Measurements from ENCODE around the gene ACVRL1.
"Not testable (repeated sequence)": the region's sequence is repeated elsewhere in the genome, so short reads cannot be mapped to it uniquely, and the experiment has no call there.

Gene ACVRL1

GRCh38 chr12:51874486-51874885, 32.8 kb upstream of the ACVRL1 start:
- no peak for DNase-seq

DNA sequence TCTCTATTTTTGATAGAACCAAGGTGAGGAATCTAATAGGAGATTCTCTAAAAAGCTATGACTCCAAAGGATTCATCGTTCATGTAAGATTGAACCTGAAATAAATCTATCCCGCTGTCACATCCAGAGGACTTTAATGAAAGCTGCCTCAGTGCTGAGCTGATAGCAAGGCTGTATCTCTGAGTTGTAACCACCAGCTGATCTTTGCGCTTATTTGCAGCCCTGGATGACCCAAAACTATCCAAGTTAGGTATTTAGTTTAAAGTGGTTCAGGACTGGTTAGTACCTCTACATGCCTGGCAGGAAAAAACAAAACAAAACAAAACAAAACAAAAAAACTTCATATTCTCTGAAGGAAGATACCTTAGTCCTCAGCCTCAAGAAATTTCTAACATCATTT, 28.2 kb upstream of the ACVRL1 start:
- DNase-seq, result no peak

- no peak for DNase-seq
Observed at GRCh38 chr12:51883295-51883694, 24.0 kb upstream of the ACVRL1 start.

DNA sequence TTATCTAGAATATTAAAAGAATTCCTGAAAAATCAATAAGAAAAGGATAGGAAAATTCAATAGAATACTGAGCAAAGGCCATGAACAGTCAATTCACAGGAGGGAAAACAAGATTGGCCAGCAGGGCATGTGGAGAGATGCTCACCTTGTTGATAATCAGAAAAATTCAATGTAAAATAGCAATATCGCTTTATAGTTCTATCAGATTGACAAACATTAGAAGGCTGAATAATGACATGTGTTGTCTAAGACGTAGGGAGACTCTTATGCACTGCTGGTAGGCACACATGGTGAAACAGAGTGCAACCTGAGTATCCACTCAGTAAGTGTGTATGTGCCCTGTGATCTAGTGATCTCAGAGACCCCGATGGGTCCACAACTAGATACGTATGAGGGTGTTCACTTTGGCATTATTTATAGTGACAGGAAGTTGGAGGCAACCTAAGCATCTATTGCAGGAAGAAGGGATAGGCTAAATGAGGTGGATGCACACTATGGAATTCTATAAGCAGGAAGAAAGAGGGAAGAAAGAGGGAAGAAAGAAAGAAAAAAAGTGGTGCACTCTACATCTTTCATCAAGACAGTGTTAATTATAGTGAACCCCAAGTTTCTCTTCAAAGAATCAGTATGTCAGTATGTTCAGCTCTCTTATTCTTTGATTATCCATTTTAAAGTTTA, 23.2 kb upstream of the ACVRL1 start:
- DNase-seq, result no peak

DNA sequence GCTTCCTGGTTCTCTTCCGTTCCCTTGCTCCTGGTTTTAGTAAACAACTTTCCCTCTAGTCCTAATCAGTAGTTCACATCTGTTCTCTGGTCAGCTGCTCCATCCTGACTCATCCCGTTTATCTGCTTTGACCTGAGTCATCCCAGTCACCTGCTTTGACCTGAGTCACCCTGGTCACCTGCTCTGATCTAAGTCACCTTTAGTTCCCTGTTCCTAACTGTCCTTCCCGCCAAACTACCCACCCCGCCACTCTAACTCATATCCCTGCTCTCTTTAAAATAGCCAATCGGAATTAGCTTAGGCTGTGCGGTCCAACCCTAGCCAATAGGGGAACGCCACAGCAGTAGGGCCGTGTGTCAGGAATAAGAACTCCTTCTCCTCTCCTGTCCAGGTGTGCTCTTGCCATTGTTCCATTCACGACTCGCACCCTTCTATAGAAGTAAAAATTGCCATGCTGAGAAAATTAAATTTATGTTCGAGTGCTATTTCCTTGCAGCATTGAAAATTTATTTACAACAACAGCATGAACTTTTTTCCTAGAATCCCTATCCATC, 22.6 kb upstream of the ACVRL1 start:
- DNase-seq, result no peak

DNA sequence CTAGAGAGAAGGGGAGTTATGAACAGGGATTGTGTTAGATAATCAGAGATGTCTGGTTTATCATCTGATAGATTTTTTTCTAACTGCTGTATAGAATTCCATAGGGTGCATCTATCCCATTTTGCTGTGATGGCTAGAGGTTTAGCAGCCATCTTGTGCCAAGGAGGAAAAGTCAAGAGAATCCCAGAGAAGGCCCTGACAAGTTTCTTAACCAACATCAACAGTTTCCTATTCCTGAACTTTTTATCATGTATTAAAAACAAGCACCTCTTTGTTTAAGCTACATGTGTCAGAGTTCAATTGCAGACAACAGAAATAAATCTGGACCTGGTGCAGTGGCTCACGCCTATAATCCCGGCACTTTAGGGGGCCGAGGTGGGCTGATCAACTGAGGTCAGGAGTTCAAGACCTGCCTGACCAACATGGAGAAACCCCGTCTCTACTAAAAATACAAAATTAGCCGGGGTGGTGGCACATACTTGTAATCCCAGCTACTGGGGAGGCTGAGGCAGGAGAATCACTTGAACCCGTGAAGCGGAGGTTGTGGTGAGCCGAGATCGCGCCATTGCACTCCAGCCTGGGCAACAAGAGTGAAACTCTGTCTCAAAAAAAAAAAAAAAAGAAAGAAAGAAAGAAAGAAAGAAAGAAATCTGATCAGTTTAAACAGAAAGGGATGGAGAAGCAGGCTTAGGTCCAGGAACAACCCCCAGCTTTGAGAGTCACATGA, 21.8 kb upstream of the ACVRL1 start:
- not testable (repeated sequence) for DNase-seq

DNA sequence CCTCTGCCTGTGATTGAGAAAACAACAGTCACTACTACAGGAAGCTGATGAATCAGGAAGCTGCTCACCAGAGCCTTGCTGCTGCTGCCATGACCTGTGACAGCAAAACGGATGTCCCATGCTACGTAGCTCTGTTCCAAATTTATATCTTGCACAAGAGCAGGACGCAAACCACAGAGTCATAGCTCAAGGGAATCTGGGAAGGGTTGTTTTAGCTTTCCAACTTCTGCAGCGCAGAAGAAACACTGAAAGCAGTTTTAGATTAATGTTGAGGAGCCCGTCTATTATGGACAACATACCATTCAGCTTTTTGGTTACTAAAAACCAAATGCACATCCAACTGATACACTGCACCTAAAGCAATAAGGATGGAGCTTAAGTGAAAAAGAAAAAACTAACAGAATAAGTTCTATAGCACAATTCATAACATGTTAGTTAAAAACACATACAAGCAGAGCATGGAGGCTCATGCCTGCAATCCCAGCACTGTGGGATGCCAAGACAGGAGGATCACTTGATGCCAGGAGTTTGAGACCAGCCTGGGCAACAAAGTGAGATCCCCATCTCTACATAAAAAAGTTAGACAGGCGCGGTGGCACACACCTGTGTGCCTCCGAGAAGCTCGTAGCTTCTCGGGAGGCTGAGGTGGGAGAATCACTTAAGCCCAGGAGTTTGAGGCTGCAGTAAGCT, 21.1 kb upstream of the ACVRL1 start:
- peak; percentile 21 for DNase-seq

GRCh38 chr12:51887476-51888315, 19.6 kb upstream of the ACVRL1 start, which contains the start of gene ANKRD33:
ANKRD33 (plus strand) TSS chr12:51888103; CDS start chr12:51888187, 84 bp downstream.
- no peak for DNase-seq

- no peak for DNase-seq
Observed at GRCh38 chr12:51888316-51889215, 18.7 kb upstream of the ACVRL1 start.

- DNase-seq, result no peak
Observed at GRCh38 chr12:51889216-51890132, 17.8 kb upstream of the ACVRL1 start.

DNA sequence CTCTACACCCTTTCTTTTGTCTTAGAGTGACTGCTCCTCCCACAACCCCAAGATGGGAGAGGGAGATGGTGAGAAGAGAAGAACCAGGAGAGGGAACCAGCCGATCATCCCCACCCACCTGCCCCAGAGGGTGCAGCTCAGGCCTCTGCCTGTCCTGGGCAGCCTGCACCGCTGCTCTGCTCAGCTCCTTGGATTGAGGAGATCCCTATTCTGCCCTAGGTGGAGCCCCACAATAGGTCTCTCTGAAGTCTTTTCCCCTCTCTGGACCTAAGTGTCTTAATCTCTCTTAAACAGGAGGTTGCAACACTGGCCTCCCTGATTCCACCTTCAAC, 17.2 kb upstream of the ACVRL1 start:
- no peak for DNase-seq

GRCh38 chr12:51890511-51891171, 16.7 kb upstream of the ACVRL1 start:
- no peak for DNase-seq

DNA sequence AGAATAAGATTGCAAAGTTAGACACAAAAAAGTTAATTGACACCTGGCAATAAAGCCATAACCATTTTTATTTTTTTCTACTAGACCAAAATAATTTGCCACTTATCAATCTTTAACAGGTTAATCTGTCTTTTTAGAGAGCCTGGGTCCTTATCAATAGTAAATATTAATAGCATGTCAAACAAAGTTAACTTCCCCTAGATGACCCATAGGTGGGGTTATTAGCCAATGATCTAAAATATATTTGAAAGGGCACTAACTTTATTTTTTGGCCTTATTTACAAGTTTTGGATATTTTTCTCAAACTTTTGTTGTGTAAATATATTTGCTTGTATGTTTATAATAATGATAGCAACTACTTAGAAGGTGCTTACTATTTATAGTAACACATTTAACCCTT, 15.5 kb upstream of the ACVRL1 start:
- DNase-seq, result no peak

DNA sequence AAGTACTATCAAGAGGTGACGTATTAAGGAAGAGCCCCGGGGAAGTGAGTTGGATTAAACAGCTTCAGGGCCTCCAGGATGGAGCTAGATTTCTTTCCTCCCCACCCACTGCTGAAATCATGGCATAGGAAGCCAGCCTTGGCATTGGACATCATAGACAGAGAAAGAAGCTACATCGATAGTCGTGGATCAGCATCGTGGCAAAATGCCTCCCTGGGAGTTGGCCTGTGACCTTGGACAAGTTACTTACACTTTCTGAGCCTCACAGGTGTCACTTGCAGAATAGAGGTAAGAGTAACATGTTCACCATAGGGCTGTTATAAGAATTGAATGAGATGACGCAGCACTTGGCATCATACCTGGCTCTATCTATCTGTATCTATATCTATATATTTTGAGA, 13.5 kb upstream of the ACVRL1 start:
- DNase-seq, result no peak

- DNase-seq, result no peak
Observed at GRCh38 chr12:51895378-51896135, 11.7 kb upstream of the ACVRL1 start.

- DNase-seq, result no peak
Observed at GRCh38 chr12:51896236-51896635, 11.1 kb upstream of the ACVRL1 start.

DNA sequence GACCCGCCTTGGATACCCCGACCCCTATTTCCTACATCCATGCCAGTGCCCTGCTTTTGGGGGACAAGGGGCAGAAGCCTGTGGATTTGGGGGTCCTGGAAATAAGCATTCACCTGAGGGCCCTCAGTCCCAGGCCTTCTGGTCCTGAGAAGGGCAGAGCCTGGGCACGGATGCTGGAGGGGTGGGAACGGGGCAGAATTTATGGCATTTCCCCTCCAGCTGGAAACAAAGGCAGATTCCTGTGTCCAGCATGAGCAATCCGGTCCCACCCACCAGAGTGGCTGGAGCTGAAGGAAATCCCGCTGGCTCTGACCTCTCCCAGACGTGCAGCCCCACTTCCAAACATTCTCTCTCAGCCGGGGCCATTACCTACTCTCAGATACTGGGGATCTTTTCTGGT, 10.1 kb upstream of the ACVRL1 start:
- DNase-seq, result no peak

- no peak for DNase-seq
Observed at GRCh38 chr12:51898506-51898905, 8.8 kb upstream of the ACVRL1 start.

DNA sequence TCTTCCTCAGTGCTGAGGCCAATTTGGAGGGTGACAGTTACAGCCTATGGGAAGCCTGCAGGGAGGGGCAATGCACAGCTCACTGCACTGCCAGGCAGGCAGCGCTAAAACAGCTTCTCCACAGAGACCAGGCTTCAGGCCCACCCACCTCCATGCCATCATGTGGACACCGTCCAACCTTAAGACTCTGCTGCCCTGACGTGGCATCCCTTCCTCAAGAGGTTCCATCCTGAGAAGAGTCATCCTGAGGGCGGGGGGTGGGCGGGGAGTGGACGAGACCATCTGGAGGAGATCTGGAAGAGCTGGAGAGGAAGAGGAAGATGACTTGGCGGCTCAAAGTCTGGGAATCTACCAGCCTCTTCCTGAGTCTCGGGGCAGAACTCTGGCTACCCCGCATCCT, 8.4 kb upstream of the ACVRL1 start:
- DNase-seq, result no peak
